Measurements from ENCODE around the gene LIPG. TPM values are rescaled to one million over a fixed set of nuclear protein-coding genes. Genes with fewer than 3 reads are reported as not detected.

LIPG gene
- total and polyA plus RNA-seq, 2 of the 13 experiments (the other 11 are each of a cell fraction or from before 2014, with no cell fraction given), result 0.96 to 10.8 TPM

DNA sequence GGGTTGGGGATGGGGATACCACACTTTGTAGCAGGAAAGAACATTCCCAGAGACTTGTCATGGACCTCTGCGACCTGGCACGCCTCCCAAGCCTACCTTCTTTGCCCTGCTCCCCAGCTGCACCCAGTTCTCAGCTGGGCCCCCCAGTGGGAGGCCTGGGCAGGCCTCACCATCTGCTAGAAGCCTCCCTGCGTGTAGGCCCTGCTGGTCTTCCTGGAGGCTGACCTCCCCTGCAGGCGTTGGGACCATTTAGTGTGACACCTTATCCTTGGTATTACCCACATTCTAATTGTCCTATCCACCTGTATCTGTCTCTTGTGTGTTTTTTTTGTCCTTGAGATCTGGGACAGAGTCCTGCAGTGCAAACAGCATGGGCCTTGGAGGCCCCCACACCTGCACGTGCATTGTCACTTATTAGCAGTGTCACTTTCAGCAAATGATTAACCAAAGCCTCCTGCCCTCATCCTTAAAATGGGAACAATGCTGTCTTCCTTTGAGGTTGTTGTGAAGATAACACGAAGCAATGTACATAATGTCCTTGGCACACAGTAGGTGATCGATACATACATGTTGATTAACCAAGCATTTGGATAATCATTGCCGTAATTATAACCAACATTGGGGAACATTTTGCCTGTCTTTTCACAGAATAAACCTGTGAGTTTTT, 77.2 kb downstream of the LIPG start (continued):
- TF ChIP-seq, protein P1, sequence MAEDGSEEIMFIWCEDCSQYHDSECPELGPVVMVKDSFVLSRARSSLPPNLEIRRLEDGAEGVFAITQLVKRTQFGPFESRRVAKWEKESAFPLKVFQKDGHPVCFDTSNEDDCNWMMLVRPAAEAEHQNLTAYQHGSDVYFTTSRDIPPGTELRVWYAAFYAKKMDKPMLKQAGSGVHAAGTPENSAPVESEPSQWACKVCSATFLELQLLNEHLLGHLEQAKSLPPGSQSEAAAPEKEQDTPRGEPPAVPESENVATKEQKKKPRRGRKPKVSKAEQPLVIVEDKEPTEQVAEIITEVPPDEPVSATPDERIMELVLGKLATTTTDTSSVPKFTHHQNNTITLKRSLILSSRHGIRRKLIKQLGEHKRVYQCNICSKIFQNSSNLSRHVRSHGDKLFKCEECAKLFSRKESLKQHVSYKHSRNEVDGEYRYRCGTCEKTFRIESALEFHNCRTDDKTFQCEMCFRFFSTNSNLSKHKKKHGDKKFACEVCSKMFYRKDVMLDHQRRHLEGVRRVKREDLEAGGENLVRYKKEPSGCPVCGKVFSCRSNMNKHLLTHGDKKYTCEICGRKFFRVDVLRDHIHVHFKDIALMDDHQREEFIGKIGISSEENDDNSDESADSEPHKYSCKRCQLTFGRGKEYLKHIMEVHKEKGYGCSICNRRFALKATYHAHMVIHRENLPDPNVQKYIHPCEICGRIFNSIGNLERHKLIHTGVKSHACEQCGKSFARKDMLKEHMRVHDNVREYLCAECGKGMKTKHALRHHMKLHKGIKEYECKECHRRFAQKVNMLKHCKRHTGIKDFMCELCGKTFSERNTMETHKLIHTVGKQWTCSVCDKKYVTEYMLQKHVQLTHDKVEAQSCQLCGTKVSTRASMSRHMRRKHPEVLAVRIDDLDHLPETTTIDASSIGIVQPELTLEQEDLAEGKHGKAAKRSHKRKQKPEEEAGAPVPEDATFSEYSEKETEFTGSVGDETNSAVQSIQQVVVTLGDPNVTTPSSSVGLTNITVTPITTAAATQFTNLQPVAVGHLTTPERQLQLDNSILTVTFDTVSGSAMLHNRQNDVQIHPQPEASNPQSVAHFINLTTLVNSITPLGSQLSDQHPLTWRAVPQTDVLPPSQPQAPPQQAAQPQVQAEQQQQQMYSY (CRISPR knock-in tag; IDR thresholded peaks at IDR 0.05), result no peak
- TF ChIP-seq ZNF660 (CRISPR knock-in tag; IDR thresholded peaks at IDR 0.05; ENCODE audit: borderline replicate concordance, low read depth) (no peak), ZSCAN20 (CRISPR knock-in tag; IDR thresholded peaks at IDR 0.05; ENCODE audit: borderline replicate concordance) (no peak), SMYD3 (CRISPR knock-in tag; IDR thresholded peaks at IDR 0.05) (no peak), NAIF1 (CRISPR knock-in tag; IDR thresholded peaks at IDR 0.05; ENCODE audit: borderline replicate concordance) (peak; percentile 57; the same call in 1 of the 2 replicates), KAT7 (CRISPR knock-in tag; IDR thresholded peaks at IDR 0.05; ENCODE audit: borderline replicate concordance) (0 out of 2 replicates have a peak, but pooled peaks have one; percentile 32), RXRA (CRISPR knock-in tag; IDR thresholded peaks at IDR 0.05) (peak; percentile 37; the same call in 1 of the 2 replicates), ZNF264 (CRISPR knock-in tag; IDR thresholded peaks at IDR 0.05) (peak; percentile 80; the same call in 1 of the 2 replicates), NCOR1 (IDR thresholded peaks at IDR 0.05; ENCODE audit: borderline replicate concordance, low read length) (peak; percentile 52; the same call in 1 of the 2 replicates), FOXK2 (IDR thresholded peaks at IDR 0.05) (no peak), HHEX (CRISPR knock-in tag; IDR thresholded peaks at IDR 0.05) (peak; percentile 63; the same call in 1 of the 2 replicates), SOX13 (IDR thresholded peaks at IDR 0.05) (peak; percentile 92), SOX13 (CRISPR knock-in tag; conservative IDR thresholded peaks at IDR 0.05 in 1 of 2, IDR thresholded peaks at IDR 0.05 in 1 of 2) (peak in 1 of 2 experiments; percentile 99; a peak in 2 of 4 replicates), SKI (IDR thresholded peaks at IDR 0.05; ENCODE audit: partially characterized antibody) (peak; percentile 48)
- TF ChIP-seq, protein P2, sequence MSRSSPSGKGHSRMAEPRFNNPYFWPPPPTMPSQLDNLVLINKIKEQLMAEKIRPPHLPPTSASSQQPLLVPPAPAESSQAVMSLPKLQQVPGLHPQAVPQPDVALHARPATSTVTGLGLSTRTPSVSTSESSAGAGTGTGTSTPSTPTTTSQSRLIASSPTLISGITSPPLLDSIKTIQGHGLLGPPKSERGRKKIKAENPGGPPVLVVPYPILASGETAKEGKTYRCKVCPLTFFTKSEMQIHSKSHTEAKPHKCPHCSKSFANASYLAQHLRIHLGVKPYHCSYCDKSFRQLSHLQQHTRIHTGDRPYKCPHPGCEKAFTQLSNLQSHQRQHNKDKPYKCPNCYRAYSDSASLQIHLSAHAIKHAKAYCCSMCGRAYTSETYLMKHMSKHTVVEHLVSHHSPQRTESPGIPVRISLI (CRISPR knock-in tag; IDR thresholded peaks at IDR 0.05; ENCODE audit: borderline replicate concordance), result peak; percentile 79; the same call in 1 of the 2 replicates
- TF ChIP-seq, protein P3, sequence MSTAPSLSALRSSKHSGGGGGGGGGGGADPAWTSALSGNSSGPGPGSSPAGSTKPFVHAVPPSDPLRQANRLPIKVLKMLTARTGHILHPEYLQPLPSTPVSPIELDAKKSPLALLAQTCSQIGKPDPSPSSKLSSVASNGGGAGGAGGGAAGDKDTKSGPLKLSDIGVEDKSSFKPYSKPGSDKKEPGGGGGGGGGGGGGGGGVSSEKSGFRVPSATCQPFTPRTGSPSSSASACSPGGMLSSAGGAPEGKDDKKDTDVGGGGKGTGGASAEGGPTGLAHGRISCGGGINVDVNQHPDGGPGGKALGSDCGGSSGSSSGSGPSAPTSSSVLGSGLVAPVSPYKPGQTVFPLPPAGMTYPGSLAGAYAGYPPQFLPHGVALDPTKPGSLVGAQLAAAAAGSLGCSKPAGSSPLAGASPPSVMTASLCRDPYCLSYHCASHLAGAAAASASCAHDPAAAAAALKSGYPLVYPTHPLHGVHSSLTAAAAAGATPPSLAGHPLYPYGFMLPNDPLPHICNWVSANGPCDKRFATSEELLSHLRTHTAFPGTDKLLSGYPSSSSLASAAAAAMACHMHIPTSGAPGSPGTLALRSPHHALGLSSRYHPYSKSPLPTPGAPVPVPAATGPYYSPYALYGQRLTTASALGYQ (CRISPR knock-in tag; IDR thresholded peaks at IDR 0.05), result peak; percentile 91
- TF ChIP-seq, protein P4, sequence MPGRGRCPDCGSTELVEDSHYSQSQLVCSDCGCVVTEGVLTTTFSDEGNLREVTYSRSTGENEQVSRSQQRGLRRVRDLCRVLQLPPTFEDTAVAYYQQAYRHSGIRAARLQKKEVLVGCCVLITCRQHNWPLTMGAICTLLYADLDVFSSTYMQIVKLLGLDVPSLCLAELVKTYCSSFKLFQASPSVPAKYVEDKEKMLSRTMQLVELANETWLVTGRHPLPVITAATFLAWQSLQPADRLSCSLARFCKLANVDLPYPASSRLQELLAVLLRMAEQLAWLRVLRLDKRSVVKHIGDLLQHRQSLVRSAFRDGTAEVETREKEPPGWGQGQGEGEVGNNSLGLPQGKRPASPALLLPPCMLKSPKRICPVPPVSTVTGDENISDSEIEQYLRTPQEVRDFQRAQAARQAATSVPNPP (CRISPR knock-in tag; IDR thresholded peaks at IDR 0.05), result peak; percentile 79
- TF ChIP-seq, protein P5, sequence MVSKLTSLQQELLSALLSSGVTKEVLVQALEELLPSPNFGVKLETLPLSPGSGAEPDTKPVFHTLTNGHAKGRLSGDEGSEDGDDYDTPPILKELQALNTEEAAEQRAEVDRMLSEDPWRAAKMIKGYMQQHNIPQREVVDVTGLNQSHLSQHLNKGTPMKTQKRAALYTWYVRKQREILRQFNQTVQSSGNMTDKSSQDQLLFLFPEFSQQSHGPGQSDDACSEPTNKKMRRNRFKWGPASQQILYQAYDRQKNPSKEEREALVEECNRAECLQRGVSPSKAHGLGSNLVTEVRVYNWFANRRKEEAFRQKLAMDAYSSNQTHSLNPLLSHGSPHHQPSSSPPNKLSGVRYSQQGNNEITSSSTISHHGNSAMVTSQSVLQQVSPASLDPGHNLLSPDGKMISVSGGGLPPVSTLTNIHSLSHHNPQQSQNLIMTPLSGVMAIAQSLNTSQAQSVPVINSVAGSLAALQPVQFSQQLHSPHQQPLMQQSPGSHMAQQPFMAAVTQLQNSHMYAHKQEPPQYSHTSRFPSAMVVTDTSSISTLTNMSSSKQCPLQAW (CRISPR knock-in tag; IDR thresholded peaks at IDR 0.05), result peak; percentile 100
